CMK (cell line): ENCODE results near the gene PLXNA2.

ENCODE experiments used
- DNase-seq: peaks from one replicate; pipeline ENCODE4 v3.0.0-alpha.2; 2010; ENCODE audit warnings: low read depth

Gene PLXNA2

DNA sequence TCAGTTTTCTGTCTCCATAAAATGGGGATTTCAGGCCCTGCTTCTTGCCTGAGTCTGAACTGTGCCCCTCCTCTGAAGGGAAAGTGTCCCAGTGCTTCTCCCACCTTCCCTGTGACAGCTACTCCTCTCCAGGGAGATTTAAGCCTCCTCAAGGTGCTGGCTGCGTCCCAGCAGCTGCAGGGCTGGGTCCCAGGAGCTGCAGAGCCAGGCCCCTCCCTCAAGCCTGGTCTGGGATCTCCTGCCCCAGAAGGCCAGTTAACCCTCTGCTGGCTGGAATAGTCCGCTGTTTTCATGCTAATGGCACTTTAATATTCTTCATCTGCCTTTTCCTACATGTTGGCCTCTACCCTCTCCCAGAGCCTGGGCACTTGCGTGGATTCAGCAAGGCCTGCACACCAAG is 99.0 kb downstream of the PLXNA2 start:
- DNase-seq = no peak

- DNase-seq = no peak
Measured at GRCh38 chr1:208142590-208143382, 101.4 kb downstream of the PLXNA2 start.

GRCh38 chr1:208141610-208142192 is 102.5 kb downstream of the PLXNA2 start:
- DNase-seq = no peak

GRCh38 chr1:208139434-208140045 is 104.6 kb downstream of the PLXNA2 start:
- DNase-seq = no peak

DNA sequence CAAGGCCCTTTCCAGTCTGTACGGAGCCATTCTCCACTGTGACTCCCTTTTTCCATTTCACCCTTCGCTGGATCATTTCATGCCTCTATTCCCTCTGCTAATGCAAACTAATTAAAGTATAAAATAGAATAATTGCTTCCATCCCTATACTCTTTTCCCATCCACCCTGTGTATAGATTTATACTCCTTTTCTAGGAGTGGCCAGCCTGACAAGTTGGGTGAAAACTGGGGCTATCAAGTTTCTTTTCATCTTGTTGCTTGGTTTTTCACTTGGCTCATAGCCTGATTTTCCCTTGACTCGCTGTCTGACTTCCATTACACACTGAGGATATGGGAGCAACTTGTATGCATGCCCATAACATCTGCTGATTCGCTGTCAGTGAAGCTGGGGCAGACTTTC is 107.0 kb downstream of the PLXNA2 start:
- no peak for DNase-seq

- no peak for DNase-seq
Measured at GRCh38 chr1:208136459-208137182, 107.6 kb downstream of the PLXNA2 start.

DNA sequence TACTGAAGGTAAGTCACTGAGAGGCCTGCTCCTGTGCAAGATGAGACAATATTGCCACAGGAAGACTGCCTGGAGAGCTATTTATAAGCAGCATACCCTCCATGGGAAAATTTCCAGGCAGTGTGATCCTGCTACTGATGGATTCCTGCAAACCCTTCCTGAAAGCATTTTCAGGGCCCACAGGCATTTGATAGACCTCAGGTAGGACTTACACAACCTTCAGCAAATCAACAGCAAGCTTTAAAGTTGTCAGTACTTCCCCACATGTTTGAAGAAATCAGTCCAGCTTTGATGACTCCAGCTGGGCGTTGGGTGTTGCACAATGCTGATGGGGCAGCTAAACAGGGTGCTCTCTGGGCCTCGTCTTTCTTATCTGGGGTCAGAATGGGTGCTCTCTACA is 108.8 kb downstream of the PLXNA2 start:
- no peak for DNase-seq

- DNase-seq = no peak
Measured at GRCh38 chr1:208134491-208134890, 109.7 kb downstream of the PLXNA2 start.

DNA sequence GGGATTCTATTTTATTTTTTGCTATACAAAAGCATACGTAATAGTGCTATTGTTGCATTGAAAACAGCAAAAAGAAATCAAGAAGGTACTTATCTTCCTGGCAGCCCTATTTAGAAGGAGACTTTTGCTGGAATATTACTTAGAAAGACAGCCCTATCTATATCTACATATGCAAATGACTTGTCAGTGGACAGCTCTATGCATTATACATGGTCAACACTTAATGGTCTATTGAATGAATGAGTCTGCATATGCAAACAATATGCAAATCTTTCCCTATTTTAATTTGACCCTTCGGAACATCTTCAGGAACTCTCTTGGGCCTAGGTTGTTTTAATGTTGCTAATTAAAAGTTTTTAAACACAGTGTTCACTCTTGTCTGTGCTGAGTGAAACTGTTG is 110.8 kb downstream of the PLXNA2 start:
- DNase-seq = no peak

GRCh38 chr1:208132287-208132882 is 111.8 kb downstream of the PLXNA2 start:
- peak; percentile 55 for DNase-seq

DNA sequence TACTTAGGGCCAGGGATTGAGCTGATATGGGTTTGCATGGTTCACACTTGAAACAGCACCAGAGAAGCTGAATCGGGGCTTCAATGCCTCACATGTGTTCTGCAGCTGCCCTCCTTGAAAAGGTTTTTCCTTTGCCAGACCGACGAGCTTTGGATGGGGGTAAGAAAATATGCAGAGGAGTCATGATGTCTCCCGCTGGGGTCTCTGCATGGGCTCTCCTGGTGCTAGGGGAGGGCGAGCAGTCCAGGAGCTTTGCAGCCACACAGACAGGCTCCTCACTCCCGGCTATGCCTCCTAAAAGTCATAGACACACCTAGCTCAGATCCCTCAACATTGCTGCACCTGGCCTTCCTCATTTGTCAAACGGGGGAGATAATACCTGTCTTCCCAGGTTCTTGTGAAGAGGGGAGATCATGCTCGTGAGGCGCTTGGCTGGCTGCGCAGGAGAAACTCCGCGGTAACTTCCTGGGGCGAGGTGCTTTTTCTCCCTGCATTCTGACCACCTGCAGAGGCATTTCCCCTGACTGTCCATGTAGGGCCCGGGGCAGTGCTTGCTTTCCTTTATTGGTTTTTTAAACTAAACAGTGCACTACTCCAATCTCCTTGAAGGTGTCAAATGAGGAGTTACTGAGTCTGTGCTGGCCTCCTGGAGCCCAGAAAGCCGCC is 112.4 kb downstream of the PLXNA2 start:
- no peak for DNase-seq

- no peak for DNase-seq
Measured at GRCh38 chr1:208129487-208129886, 114.7 kb downstream of the PLXNA2 start.

DNA sequence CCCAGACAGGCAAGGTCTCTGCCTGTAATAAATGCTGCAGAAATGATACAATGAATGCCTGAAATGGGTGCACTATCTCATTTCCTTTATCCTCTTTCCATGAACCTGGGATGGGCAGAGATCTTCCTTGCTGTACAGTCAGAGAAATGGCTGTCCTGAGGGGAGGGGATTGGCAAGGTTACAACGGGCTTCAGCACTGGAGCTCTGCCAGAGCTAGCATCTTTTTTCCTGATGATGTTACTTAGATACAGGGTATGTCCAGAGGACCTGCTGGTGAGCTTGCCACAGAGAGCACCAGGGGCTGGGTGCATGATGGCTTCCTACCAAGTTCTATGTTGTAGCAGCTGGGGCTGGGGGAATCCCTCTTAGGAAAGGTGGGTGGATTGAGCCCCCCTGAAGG is 115.1 kb downstream of the PLXNA2 start:
- no peak for DNase-seq

DNA sequence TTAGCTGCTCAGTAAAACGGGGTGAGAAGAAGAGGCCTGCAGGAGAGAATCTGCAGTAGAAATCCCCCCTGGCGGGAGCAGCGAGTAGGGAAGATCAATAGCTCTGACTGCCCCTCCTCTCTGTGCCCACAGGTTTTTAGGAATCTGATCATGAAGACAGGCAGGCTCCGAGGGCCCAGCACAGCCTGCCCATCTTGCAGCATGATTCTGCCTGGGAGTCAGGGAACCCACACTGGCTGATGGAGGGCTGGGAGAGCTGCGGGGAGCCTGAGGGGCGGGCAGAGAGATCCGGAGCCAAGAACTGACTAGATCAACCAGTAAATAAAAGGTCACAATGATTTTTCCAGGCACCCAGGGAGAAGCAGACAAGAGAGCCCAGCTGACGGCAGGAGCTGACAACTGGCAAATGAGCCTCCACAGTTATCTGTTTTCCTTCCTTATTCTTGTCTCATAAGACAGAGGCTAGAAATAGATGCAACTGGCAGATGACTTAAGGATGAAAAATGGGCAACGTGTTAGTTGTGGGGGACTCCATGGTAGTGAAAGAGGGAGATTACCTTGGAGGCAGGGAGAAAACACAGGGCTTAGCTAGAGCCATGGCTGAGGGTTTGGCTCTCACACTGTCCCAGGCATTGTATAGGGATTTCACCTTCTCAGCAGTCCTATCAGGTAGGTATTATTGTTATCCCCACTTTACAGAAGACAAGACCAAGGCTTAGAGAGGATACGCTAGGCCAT is 116.2 kb downstream of the PLXNA2 start:
- no peak for DNase-seq

DNA sequence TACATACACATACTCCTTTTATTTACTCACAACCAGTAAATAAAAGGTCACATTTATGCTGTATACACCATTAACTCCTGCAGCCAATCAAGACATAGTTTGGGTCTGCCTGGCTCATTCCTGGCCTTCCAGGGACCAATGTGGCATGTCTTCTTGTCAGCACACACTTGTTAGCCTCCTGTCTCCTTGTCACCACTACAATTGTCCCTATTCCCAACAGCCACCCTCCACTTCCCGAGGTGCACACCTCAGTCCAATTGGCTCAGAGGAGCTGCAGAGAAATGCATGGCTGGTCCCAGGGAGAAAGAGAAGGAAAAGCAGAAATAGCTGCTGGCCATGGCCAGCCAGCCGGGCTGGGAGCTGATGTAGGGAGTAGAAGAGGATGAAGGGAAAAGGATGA is 116.9 kb downstream of the PLXNA2 start:
- no peak for DNase-seq

DNA sequence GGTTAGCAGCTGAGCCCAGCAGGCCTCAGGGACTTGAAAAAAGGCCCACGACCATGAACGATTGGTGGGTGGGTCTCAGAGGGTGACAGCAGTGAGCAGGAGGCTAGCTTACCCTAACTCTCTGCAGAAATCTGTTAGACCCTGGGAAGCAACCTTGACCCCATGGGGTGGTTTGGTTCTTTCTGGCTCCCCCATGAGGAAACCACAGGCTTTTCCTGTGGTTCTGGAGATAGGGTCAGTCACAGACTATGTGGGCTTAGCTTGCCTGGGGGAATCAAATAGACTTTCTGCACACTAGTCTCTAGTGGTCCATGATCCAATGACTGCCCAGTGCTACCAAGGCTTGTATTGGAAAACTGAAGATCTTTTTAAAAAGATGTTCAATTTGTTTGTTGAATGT is 118.1 kb downstream of the PLXNA2 start:
- no peak for DNase-seq

DNA sequence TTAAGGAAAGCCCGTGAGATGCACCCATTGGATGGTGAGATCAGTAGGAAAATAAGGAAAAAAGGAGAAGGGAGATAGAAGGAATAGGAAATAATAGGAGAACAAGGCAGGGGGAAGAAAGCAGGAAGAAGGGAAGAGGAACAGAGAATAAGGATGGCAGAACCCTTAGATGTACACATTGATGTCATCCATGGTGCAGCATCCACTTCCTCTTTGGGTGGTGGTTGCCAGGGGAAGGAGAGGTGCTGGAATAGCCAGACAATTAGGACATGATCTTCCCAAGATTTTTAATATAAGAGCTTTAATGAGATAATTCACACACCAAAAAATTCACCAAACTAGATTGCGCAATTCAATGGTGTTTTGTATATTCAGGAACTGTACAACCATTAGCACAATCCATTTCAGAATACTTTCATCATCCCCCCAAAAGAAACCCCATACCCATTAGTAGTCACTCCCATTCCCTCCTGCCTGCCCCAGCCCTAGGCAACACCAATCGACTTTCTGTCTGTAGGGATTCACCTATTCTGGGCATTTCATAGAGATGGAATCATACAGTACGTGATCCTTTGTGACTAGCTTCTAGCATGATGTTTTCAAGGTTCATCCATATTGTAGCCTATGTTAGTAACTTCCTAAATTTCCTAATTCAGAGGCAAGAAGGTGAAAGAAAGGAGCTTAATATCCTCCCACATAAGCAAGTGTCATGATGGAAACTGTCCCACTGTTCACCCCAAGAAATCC is 121.4 kb downstream of the PLXNA2 start:
- DNase-seq = no peak

GRCh38 chr1:208121813-208122364 is 122.3 kb downstream of the PLXNA2 start:
- no peak for DNase-seq

DNA sequence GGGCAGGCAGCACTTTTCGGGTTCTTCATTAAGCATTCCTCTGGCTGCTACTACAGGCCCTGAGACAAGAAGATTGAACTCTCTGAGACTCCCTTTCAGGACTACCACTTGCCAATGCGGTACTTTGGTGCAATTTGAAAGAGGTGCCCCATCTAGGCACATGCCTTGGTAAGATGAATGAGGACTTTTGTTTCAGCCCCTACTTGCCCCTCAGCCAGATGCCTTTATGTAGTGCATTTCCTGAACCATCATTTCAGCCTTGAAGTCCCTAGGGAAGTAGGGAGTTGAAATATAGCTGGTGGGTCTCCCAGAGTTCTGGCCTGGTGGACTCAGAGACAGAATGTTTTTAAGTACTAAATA is 123.8 kb downstream of the PLXNA2 start:
- no peak for DNase-seq
